DOHH2 (cell line): ENCODE results near the gene TLX2.

Source experiments
- H3F3A ChIP-seq: fragments of 200-600 bp; sonication (generic), shearing (Covaris generic); 2 replicates; pipeline ENCODE4 v1.6.0; 2016; ENCODE audit warnings: antibody characterized with exemption, mild to moderate bottlenecking; ENCODE audit not compliant: control insufficient read depth, insufficient read depth
- H3K27ac ChIP-seq: fragments of 200-600 bp; sonication (generic); 2 replicates; pipeline ENCODE4 v1.5.1; 2014; ENCODE audit warnings: low read depth, mild to moderate bottlenecking, low read length, moderate library complexity
- H3K27me3 ChIP-seq: fragments of 200-600 bp; sonication (generic); 2 replicates; pipeline ENCODE4 v1.6.1; 2014; ENCODE audit warnings: mild to moderate bottlenecking, low read length, mixed read lengths; ENCODE audit not compliant: control insufficient read depth
- H3K36me3 ChIP-seq: fragments of 200-600 bp; sonication (generic); 2 replicates; pipeline ENCODE4 v1.6.1; 2014; ENCODE audit warnings: mild to moderate bottlenecking, low read length, moderate library complexity, mixed read lengths; ENCODE audit not compliant: control insufficient read depth
- H3K4me1 ChIP-seq: fragments of 200-600 bp; sonication (generic); 2 replicates; pipeline ENCODE4 v1.6.1; 2014; ENCODE audit warnings: mild to moderate bottlenecking, low read length, mixed read lengths; ENCODE audit not compliant: control insufficient read depth
- H3K4me2 ChIP-seq: fragments of 200-600 bp; sonication (generic); 2 replicates; pipeline ENCODE4 v1.6.0; 2014; ENCODE audit warnings: mild to moderate bottlenecking, low read length, moderate library complexity
- H3K4me3 ChIP-seq: fragments of 200-600 bp; sonication (generic); 2 replicates; pipeline ENCODE4 v1.5.1; 2014; ENCODE audit warnings: mild to moderate bottlenecking, low read length, mixed read lengths
- H3K79me2 ChIP-seq: fragments of 200-600 bp; sonication (generic); 2 replicates; pipeline ENCODE4 v1.6.1; 2014; ENCODE audit warnings: mild to moderate bottlenecking, low read length, mixed read lengths; ENCODE audit not compliant: control insufficient read depth
- H3K9me2 ChIP-seq: fragments of 200-600 bp; sonication (generic); replicated peaks from 2 replicates; pipeline ENCODE4 v1.6.1; 2014; ENCODE audit warnings: mild to moderate bottlenecking, low read length, mixed read lengths; ENCODE audit not compliant: control insufficient read depth
- H3K9me3 ChIP-seq: fragments of 200-600 bp; sonication (generic); 2 replicates; pipeline ENCODE4 v1.6.1; 2014; ENCODE audit warnings: antibody characterized with exemption, low read length, mixed read lengths; ENCODE audit not compliant: control insufficient read depth, insufficient read depth
- H4K20me1 ChIP-seq: fragments of 200-600 bp; sonication (generic); 2 replicates; pipeline ENCODE4 v1.6.0; 2014; ENCODE audit warnings: low read depth, mild to moderate bottlenecking, antibody characterized with exemption, low read length, moderate library complexity; ENCODE audit not compliant: control insufficient read depth, insufficient read depth
- CTCF ChIP-seq: fragments of 200-600 bp; sonication (generic); IDR thresholded peaks from one replicate; pipeline ENCODE4 v1.5.1; 2014; ENCODE audit warnings: antibody characterized with exemption, mild to moderate bottlenecking, low read depth, low read length; ENCODE audit not compliant: poor library complexity, severe bottlenecking
- EZH2phosphoT487 ChIP-seq: fragments of 200-600 bp; sonication (generic); IDR thresholded peaks from 2 replicates; pipeline ENCODE4 v1.6.1; 2017; ENCODE audit warnings: borderline replicate concordance, mild to moderate bottlenecking, antibody characterized with exemption, low read length, moderate library complexity, mixed read lengths

Gene TLX2

GRCh38 chr2:74512744-74513604 lies 1.3 kb upstream of the TLX2 start:
- no peaks in the 10 kb centered on the region for H3K9me2 ChIP-seq
- H3K4me3 ChIP-seq: no peak overlapping the region
- no peaks in the 10 kb centered on the region for H3K79me2 ChIP-seq
- peaks cover 22% of the 10 kb centered on the region for H3K4me1 ChIP-seq
- peaks cover 46% of the 10 kb centered on the region for H3K27me3 ChIP-seq
- no peaks in the 10 kb centered on the region for H3K9me3 ChIP-seq
- H3F3A ChIP-seq: 0 out of 2 replicates have a peak, but pooled peaks cover 3% of the 10 kb centered on the region
- no peak overlapping the region for H3K4me2 ChIP-seq
- no peak for TF ChIP-seq CTCF
- no peak for TF ChIP-seq EZH2phosphoT487
- H3K27ac ChIP-seq: no peak overlapping the region
- H4K20me1 ChIP-seq: no peaks in the 10 kb centered on the region
- no peaks in the 10 kb centered on the region for H3K36me3 ChIP-seq

- peaks cover 52% of the 10 kb centered on the region for H3K27me3 ChIP-seq
Observed at GRCh38 chr2:74513605-74514367, 464 bp upstream of the TLX2 start.

GRCh38 chr2:74515271-74515980 lies 1.2 kb downstream of the TLX2 start:
- H3K9me2 ChIP-seq: no peaks in the 10 kb centered on the region
- no peaks in the 10 kb centered on the region for H3F3A ChIP-seq
- H3K36me3 ChIP-seq: no peaks in the 10 kb centered on the region
- no peak overlapping the region for H3K27ac ChIP-seq
- no peaks in the 10 kb centered on the region for H3K9me3 ChIP-seq
- H3K4me1 ChIP-seq: peaks cover 11% of the 10 kb centered on the region; the same call in 1 of the 2 replicates
- no peaks in the 10 kb centered on the region for H3K79me2 ChIP-seq
- H3K4me3 ChIP-seq: no peak overlapping the region
- no peaks in the 10 kb centered on the region for H4K20me1 ChIP-seq
- H3K27me3 ChIP-seq: peaks cover 52% of the 10 kb centered on the region
- H3K4me2 ChIP-seq: no peak overlapping the region
- TF ChIP-seq EZH2phosphoT487 (no peak), CTCF (no peak)

More at GRCh38 chr2:74513605-74514367, 464 bp upstream of the TLX2 start:
- Histone ChIP-seq H3F3A (0 out of 2 replicates have a peak, but pooled peaks cover 3% of the 10 kb centered on the region), H3K9me3 (no peaks in the 10 kb centered on the region), H3K36me3 (no peaks in the 10 kb centered on the region), H3K27ac (no peak overlapping the region), H3K4me1 (peaks cover 14% of the 10 kb centered on the region), H3K79me2 (no peaks in the 10 kb centered on the region), H4K20me1 (no peaks in the 10 kb centered on the region), H3K9me2 (no peaks in the 10 kb centered on the region), H3K4me2 (peak overlapping the region; percentile 20), H3K4me3 (peak overlapping the region; percentile 12; the same call in 1 of the 2 replicates)
- TF ChIP-seq CTCF: no peak
- TF ChIP-seq EZH2phosphoT487: no peak; the same call in 1 of the 2 replicates
